ENCODE results near the gene COX7A1.
"Not testable (repeated sequence)": the region's sequence is repeated elsewhere in the genome, so short reads cannot be mapped to it uniquely, and the experiment has no call there.

COX7A1 gene

DNA sequence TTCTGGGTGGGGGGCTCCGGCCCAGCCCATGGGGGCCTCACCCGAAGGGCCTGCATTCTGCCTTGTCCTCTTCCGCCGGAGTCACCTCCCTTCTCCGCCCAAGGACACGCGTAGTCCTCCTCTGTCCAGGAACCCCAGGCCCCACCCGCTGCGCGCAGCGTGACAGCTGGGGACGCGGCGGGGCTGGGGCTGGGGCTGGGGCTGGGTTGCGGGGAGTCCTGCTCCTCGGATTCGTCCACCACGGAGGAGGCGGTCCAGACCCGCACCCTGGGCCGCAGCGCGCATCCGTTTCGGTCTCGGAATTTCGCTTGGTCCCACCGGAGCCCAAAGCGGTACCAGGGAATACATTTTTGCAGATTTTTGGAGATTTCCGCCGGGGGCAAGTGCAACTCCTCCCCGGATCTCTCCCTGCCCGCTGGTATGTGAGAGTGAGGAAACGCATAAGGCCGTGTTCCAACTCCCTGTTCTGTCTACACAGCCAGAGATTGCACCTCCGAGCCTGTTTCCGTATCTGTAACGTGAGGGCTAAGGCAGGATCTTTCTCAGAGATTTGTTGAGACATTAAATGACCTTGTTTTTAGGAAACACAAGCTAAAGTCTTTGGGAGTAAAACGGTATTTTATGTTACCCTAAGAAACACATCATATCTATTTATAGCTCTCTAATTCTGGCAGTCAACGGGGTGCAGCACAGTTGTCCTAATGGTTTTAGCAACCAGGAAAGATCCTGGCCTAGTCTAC lies at the start of gene COX7A1:
Gene COX7A1, minus strand, starts transcription at position 96 of the 740 bp plus-strand sequence. Its CDS starts 40 bp downstream, at position 56.
- no peak for DNase-seq

DNA sequence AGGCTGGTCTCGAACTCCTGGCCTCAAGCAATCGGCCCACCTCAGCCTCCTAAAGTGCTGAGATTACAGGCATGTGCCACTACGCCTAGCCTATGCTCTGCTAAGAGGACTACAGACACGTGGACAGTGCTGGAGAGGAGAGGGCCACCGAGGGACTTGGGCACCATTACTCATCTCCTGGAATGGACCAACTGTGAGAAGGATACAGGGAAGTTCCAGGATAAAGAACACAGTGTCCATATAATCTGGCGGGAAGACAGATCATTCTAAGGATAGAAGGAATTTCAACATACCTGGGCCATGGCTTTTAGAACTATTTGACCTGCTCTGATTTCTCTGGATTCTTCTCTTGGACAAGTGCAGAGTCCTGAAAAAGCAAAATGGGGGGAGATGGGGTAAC lies 49.4 kb upstream of the COX7A1 start:
- DNase-seq, result no peak

DNA sequence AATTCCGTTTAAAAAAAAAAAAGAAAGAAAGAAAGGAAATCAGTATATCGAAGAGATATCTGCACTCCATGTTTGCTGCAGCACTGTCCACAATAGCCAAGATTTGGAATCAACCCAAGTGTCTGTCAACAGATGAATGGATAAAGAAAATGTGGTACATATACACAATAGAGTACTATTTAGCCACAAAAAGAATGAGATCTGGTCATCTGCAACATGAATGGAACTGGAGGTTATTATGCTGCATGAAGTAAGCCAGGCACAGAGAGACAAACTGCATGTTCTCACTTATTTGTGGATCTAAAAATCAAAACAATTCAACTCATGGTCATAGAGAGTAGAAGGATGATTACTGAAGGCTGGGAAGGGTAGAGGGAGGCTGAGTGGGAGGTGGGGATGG lies 45.9 kb upstream of the COX7A1 start:
- DNase-seq, result no peak

DNA sequence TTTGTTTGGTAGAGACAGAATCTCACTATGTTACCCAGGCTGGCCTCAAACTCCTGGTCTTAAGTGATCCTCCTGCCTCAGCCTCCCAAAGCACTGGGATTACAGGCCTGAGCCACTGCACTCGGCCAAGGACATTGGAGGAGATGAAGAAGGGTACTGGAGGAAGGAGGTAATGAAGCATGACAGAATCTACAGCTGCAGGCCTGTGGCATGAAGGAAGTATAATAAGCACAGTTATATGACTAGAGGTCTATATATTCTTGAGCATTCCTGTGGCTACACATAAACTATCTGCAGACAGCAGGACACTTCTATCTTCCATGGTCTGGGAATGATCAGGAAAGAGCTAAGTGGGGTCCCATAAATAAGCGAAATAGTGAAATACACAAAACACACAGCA lies 44.0 kb upstream of the COX7A1 start:
- no peak for DNase-seq

DNA sequence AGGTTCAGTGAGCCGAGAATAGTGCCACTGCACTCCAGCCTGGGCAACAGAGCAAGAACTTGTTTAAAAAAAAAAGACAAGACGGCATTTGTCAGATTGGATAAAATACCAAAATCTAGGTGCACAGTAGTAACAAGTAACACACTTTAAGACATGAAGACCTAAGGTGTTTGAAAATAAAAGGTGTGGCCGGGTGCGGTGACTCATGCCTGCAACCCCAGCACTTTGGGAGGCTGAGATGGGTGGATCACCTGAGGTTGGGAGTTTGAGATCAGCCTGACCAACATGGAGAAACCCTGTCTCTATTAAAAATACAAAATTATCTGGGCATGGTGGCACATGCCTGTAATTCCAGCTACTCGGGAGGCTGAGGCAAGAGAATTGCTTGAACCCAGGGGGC lies 34.5 kb upstream of the COX7A1 start:
- not testable (repeated sequence) for DNase-seq

DNA sequence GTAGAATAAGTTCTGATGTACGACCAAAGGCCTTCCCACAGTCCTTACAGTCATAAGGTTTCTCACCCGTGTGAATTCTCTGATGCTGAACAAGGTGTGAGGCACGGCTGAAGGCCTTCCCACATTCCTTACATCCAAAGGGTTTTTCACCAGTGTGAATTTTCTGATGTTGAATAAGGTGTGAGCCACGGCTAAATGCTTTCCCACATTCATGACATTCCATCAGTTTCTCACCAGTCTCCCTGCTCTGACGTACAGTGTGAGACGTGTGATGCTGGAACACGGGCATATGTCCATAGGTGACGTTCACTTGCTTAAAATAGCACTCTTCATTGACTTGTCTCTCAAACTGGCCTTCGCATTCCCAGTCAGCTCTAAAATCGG lies 31.0 kb upstream of the COX7A1 start:
- DNase-seq, result no peak

DNA sequence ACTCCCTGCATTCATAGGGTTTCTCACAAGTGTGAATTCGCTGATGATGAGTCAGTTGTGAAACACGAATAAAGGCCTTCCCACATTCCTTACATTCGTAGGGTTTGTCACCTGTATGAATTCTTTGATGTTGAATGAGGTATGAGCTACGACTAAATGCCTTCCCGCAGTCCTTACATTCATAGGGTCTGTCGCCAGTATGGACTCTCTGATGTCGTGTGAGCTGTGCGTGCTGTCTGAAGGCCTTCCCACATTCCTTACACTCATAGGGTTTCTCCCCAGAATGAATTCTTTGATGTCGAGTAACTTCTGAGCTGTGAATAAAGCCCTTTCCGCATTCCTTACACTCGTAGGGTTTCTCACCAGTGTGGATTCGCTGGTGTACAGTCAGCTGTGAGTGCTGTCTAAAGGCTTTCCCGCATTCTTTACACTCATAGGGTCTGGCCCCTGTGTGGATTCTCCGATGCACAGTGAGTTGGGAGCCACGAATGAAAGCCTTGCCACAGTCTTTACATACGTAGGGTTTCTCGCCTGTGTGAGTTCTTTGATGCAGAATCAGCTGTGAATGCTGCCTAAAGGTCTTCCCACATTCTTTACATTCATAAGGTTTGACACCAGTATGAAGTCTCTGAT lies 30.5 kb upstream of the COX7A1 start:
- no peak for DNase-seq

DNA sequence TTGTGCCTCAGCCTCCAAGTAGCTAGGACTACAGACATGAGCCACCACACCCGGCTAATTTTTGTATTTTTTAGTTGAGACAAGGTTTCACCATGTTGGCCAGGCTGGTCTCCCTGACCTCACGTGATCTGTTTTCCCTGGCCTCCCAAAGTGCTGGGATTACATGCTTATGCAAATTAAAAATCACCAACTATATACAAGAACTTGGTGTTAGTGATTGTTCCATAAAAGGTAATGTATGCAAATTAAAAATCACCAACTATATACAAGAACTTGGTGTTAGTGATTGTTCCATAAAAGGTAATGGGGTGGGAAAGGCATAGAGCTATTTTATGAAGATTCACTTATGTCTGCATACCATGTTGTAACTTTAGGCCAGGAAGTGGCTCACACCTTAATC lies 26.8 kb upstream of the COX7A1 start:
- DNase-seq, result not testable (repeated sequence)

DNA sequence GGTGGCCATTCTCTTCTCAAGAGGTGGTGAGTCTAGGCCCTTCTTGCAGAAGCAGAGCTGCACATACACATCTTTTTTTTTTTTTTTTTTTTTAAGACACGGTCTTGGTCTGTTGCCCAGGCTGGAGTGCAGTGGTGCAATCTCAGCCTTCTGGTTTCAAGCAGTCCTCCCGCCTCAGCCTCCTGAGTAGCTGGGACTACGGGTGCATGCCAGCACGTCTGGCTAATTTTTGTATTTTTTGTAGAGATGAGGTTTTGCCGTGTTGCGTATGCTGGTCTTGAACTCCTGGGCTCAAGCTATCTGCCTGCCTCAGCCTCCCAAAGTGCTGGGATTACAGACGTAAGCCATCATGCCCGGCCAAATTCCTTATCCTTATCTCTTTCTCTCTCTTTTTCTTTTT lies 21.6 kb upstream of the COX7A1 start:
- not testable (repeated sequence) for DNase-seq

DNA sequence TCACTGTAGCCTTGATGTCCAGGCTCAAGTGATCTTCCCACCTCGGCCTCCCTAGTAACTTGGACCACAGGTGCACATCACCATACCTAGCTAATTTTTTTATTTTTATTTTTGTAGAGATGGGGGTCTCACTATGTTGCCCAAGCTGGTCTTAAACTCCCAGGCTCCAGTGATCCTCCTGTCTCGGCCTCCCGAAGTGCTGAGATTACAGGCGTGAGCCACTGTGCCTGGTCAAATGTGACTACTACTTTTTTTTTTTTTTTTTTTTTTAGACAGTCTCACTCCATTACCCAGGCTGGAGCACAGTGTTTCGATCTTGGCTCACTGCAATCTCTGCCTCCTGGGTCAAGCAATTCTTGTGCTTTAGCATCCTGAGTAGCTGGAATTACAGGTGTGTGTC lies 20.6 kb upstream of the COX7A1 start:
- DNase-seq, result no peak

DNA sequence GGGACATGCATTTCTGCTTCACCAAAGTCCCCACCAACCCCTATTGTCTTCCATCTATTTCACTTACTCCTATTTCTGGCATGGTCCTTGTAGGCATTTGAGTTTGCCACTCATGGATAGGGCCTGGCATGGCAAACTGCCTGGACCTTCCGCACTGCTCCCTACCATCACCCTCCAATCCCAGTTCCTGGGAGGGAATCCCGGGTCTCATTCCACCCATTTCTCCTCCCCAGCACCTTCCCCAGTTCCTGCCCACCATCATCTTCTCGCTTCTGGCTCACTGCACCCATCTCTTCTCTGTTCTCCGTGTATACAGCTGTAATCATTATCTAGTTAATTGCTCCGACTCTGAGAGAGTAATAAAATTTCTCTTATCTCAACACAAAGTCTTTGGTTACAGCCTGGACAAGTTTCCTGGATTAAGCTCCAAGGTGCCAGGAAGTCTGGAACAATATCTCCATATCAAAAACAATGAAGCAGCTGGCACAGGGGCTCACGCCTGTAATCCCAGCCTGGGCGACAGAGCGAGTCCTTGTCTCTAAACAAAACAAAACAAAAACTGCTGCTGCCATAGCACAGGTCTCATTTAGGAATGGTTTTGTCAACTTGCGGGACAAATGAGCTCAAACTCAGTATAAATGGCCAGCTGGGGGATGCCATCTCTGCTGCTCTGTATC lies 17.0 kb upstream of the COX7A1 start:
- no peak for DNase-seq

DNA sequence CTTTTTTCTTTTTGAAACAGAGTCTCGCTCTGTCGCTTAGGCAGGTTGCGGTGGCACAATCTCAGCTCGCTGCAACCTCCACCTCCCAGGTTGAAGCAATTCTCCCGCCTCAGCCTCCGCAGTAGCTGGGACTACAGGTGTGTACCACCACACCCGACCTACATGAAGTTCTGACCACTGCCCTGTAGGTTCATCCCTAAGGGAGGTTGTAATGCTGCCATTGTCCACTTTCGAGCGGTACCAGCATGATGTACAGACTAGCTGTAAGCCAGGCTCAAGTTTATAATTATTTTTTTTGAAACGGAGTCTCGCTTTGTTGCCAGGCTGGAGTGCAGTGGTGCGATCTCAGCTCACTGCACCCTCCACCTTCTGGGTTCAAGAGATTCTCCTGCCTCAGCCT lies 11.6 kb upstream of the COX7A1 start:
- DNase-seq, result no peak

DNA sequence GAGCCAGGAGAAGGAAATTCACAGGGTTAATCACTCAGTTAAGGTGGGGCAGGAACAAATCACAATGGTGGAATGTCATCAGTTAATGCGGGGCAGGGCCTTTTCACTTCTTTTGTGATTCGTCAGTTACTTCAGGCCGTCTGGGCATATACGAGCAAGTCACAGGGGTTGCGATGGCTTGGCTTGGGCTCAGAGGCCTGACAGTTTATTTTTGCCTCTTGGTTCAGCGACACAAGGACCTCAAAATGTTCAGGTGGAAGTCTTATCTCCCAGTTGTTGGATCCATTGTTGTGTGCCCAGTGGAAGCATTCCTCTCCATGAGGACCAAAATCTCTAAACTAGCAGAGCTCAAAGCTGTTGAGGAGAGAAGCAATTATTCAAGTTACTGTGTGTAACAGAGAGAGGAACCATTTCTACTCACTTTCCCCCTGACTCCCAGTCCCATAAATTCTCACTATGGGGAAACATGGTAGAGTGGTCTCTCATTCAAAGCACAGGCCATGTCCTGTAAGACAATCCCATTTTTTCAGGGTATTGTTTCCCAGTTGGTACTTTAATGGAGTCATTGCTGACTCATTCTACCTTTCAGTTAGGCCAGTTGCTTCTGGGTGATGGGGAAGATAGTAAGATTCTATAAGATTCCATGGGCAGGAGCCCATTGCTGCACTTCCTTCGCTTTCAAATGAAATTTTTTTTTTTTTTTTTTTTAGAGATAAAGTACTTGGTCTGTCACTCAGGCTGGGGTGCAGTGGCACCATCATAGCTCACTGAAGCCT lies 8.8 kb upstream of the COX7A1 start:
- DNase-seq, result no peak

DNA sequence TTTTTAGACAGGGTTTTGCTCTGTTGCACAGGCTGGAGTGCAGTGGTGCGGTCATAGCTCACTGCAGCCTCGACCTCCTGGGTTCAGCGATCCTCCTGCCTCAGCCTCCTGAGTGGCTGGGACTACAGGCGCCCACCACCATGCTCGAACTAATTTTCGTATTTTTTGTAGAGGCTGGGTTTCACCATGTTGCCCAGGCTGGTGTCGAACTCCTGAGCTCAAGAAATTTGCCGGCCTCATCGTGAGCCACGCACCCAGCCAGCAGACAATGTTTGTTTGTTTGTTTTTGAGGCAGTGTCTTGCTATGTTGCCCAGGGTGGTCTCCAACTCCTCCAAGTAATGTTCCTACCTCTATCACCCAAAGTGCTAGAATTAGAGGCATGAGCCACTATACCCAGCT lies 879 bp upstream of the COX7A1 start:
- DNase-seq, result no peak

DNA sequence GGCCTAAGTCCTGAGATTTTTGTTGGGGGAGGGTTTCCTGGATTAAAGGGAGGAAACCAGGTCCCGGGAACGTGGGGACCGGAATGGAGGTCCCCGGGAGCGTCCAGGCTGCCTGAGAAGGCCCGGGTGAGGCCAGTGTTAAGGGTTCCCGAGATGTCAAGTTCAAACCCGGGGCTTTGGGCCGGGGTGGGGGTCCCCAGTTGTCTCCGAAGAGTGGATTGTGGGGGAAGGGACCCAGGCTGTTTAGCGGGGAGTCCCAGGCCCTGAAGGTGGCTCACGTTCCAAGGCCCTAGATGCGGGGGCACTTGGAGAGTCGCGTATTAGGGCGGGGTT lies 262 bp downstream of the COX7A1 start:
- DNase-seq, result no peak

DNA sequence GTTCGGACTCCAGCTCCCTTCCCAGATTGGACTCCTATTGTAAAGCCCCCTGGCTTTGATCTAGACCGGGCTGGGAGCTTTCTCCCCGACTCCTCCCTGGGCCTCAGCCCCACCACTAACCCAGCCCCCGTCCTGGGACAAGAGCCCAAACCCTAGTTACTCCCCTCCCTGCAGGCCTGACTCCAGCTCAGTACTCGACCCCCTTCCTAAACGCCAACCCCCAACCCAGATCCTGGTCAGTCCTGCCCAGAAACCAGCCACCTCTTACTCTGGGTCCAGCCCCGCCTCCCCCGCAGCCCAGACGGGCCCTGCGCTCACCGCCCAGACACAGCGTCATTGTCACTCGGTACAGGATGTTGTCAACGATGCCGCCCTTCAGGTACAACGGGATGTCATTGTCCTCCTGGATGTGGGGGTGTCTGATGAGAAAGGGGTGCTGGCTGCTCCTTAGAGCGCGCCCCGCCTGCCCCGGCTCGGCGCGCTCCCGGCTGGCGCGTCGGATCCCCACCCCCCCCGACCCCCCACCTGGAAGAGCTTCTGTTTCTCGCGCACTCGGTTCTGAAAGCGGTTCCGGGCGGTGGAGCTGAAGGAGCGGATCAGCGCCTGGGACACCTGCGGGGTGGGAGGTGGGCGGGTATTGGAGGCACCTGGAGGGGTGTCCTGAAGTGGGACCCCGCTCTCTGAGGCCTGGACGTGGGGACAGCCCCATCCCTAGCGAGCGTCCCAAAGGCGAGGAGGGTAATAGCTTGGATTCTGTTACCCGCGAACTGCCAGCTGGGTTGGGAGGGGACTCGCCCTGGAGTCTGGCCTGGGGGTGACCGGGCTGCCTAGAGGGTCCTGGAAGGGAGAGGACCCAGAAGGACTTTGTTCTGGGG lies 866 bp downstream of the COX7A1 start:
- no peak for DNase-seq

DNA sequence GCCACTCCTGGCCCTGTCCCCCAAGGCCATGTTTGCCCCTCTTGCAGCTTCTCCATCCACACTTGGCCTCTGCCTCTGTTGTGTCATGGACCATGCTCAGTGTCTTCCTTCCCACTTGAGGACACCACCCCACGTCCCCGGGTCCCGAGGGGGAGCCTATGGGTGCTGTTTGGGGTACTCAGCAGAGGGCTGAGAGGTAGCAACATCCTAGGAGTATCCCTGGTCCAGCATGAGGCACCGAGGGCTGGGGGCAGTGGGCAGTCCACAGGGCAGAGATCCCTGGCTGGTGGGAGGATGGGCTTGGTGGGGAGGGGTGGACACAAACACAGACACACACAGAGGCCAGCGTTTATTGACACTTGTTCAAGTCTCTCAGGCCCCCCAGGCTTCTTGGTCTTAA lies 1.7 kb downstream of the COX7A1 start:
- DNase-seq, result no peak

DNA sequence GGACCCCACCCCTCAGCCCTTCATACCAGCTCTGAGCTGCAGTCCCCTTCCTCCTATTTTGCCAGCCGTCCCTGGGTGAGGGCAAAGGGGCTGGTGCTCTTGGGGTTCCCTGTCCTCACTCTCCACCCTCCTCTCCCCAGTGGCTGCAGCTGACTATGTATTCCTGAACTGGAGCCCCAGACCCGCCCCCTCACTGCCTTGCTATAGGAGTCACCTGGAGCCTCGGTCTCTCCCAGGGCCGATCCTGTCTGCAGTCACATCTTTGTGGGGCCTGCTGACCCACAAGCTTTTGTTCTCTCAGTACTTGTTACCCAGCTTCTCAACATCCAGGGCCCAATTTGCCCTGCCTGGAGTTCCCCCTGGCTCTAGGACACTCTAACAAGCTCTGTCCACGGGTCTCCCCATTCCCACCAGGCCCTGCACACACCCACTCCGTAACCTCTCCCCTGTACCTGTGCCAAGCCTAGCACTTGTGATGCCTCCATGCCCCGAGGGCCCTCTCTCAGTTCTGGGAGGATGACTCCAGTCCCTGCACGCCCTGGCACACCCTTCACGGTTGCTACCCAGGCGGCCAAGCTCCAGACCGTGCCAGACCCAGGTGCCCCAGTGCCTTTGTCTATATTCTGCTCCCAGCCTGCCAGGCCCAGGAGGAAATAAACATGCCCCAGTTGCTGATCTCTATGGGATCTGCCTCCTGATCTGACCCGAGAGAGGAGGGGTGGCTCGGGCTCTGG lies 2.4 kb downstream of the COX7A1 start:
- no peak for DNase-seq

DNA sequence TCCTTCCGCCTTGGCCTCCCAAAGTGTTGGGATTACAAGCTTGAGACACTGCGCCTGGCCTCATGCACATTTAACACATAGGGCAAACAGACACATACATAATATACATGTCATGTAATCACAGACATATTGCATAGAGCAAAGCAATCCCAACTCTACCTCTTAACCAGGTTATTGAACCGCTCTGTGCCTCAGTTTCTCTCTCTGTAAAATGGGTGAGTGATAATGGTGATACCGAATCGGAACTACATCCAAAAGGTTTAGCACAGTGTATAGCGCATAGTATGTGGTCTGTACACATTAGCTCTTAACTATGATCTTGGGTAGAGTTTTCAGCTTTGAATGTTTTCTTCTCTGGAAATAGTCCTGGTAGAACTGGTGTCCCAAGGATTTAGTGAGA lies 7.6 kb downstream of the COX7A1 start:
- DNase-seq, result no peak

DNA sequence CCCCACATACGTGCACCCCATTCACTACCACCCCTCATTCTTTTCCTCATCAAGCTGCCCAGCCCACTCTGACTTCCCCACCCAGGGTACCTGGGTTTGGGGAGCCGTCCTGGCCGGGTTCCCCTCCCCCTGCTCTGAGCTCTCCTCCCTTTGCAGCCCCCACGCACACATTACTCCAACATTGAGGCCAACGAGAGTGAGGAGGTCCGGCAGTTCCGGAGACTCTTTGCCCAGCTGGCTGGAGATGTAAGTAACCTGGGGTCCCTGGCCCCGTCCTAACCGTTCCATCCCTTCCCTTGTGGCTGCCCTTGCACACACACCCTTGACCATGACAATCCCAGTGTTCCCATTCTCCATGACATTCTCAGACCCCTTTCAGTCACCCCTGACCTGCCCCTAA lies 9.8 kb downstream of the COX7A1 start:
- no peak for DNase-seq

DNA sequence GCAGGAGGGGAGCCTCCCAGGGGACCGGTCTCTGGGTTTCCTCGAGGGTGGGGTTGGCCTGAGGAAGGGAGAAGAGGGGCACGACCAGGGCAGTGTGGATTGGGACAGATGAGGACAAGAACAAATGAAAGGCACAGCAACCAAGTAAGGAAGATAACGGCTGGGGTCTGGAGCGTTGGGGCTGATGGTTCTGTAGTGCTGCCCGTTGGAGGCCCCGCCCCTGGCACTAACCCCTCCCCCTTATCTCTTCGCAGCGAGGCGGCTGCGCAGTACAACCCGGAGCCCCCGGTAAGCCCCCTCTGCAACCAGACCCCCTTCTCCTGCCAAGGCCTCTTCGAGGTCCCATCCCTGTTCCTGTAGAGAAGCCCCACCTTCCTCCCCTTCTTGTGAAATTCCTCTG lies 10.2 kb downstream of the COX7A1 start:
- no peak for DNase-seq
